HL-60/S4 (cell line): ENCODE measurements around the gene MAPK8IP2.
"Not testable (repeated sequence)": the region's sequence is repeated elsewhere in the genome, so short reads cannot be mapped to it uniquely, and the experiment has no call there.

Experiments
- in situ Hi-C: fragments of 300-500 bp; cut with MboI; formaldehyde crosslinking; loops from 2 replicates; pipeline ENCODE4 v1.14.3; 2022; ENCODE audit warnings: low sequenced_read_pairs

MAPK8IP2 gene

DNA sequence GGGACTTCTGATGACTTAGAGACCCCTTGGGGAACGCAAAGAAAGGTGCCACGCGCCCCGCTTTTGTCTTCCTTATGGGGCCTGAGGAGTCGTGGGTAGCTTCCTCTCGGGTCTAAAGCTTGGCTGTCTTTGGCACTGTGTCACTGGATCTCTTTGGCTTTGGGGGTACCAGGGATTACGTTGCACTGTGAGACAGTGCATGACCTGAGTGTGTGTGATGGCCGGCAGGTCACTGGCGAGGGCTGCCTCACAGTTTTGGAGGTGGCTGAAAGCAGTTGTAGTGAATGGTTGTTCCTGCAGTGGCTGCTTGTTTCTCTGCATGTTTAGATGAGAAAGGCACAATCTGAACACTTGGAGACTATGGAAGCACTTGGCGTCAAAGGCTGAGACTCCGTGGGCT lies 33.2 kb downstream of the MAPK8IP2 start:
- in situ Hi-C loops = no loop called here

DNA sequence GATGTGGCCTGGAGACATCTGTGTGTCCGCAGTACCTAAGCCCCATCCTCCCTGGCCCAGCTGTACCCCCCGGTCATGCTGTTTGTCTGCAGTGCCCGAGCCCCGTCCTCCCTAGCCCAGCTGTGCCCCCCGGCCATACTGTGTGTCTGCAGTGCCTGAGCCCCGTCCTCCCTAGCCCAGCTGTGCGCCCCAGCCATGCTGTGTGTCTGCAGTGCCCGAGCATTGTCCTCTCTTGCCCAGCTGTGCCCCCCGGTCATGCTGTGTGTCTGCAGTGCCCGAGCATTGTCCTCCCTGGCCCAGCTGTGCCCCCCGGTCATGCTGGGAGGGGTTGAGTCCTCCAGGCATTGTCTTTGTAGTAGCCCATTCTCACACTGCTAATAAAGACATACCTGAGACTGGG lies 35.0 kb downstream of the MAPK8IP2 start:
- in situ Hi-C loops = no loop called here

DNA sequence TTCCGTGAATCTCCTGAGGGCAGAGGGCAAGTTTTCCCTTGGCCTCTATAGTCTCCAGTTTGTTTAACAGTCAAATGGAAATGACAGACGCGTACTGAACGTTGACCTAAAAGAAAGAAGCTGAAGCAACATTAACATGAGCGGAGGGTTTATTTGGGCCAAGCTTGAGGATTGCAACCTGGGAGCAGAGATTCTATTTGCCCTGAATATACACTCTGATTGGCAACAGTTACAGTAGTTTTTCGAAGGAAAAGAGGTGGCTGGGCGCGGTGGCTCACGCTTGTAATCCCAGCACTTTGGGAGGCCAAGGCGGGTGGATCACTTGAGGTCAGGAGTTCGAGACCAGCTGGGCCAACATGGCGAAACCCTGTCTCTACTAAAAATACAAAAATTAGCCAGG lies 39.7 kb downstream of the MAPK8IP2 start:
- in situ Hi-C loops = not testable (repeated sequence)

DNA sequence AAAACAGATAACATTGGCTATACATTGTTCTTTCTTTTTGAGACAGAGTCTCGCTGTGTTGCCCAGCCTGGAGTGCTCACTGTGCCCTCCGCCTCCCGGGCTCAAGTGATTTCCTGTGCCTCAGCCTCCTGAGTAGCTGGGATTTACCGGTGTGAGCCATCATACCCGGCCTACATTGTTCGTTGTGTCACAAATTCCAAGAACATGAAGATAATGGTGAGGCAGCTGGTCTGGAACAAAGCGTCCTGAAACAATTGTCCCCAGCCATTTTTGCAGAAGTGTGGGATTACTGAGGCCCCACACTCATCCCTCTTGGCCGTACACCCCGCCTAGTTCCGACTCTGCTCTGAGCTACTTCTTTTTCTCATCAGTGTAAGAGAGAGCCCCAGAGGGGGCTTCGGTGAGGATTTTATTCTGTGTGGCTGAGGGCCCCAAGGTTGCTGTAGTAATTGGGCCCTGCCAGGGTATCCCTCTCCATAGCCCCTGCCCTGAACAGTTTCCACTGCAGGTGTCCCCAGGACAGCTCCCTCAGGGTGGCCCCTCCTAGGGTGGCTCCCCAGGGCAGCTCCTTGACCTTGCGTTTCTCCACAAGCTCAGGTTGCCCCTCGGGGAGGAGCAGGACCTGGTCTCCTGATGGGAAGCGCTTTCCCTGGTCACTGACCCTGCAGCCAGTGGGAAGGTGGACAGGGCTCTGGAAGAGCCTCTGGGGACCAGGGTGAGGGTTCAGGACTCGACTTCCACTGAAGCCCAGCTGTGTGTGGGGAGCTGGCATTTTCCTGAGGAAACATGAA lies 40.5 kb downstream of the MAPK8IP2 start:
- in situ Hi-C loops = no loop called here

DNA sequence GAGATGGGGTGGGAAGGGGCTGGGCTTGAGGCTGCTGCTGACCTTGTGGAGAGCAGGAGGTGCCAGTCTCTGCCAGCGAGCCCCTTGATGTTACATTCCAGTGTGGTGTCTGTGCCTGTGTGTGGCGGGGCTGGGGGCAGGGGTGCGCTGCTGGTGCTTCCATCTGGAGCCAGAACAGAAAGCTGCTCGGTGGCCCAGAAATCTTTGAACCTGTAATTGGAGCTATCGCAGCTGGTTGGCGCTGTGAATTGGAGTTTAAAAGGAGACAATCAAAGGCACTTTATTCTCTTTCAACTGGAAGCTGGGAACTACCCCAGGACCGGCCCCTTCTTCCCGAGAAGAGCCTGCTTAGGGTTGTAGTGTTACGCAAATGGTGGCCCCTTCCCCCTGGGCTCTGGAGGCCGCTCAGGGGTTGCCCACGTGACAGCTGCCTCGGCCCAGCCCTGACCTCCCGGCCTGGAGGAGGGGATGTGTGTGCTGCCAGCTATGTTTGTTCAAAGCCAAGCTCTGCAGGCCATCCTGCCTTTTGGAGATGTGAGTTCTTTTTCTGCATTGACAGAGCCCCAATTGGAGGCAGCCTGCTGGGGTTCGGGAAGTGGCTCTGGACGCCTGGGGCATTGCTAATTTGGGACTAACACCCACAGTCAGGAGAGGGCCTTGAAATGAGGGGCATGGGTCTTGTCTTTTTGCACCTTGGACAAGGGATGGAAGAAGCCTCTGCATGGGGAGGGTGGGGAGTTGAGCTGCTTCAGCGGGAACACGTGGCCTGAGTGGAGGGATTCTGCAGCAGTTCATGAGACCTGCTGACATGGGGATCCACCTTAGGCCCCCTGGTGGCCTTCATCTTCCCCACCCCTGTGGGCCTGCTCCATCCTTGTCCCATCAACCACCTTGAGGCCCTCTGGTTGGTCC lies 41.4 kb downstream of the MAPK8IP2 start:
- in situ Hi-C loops = no loop called here

DNA sequence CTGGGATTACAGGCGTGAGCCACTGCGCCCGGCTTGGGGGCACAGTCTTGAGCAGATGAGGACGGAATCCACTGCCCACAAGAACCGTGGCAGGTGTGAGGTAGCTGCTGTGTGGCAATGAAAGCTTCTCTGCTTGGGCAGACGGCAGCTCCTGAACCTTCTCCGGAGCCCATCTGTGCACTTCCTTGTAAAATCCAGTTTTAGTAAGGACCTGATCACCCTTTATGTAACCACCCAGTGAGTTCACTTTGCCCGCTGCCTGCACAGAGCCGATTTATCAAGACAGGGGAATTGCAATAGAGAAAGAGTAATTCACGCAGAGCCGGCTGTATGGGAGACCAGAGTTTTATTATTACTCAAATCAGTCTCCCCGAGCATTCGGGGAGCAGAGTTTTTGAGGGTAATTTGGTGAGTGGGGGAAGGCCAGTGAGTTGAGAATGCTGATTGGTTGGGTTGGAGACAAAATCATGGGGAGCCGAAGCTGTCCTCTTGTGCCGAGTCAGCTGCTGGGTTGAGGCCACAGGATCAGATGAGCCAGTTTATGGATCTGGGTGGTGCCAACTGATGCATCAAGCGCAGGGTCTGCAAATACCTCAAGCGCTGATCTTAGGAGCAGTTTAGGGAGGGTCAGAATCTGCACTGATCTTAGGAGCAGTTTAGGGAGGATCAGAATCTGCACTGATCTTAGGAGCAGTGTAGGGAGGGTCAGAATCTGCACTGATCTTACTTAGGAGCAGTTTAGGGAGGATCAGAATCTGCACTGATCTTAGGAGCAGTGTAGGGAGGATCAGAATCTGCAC lies 42.6 kb downstream of the MAPK8IP2 start:
- in situ Hi-C loops = not testable (repeated sequence)

DNA sequence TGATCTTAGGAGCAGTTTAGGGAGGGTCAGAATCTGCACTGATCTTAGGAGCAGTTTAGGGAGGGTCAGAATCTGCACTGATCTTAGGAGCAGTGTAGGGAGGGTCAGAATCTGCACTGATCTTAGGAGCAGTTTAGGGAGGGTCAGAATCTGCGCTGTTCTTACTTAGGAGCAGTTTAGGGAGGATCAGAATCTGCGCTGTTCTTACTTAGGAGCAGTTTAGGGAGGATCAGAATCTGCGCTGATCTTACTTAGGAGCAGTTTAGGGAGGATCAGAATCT lies 43.2 kb downstream of the MAPK8IP2 start:
- in situ Hi-C loops = not testable (repeated sequence)

DNA sequence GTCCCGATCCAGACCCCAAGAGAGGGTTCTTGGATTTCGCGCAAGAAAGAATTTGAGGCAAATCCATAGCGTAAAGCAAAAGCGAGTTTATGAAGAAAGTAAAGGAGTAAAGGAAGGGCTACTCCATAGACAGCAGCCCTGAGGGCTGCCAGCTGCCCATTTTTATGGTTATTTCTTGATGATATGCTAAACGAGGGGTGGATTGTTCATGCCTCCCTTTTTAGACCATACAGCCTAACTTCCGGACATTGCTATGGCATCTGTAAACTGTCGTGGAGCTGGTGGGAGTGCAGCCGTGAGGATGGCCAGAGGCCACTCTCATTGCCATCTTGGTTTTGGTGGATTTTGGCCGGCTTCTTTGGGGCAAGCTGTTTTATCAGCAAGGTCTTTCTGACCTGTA lies 52.7 kb downstream of the MAPK8IP2 start:
- in situ Hi-C loops = no loop called here

DNA sequence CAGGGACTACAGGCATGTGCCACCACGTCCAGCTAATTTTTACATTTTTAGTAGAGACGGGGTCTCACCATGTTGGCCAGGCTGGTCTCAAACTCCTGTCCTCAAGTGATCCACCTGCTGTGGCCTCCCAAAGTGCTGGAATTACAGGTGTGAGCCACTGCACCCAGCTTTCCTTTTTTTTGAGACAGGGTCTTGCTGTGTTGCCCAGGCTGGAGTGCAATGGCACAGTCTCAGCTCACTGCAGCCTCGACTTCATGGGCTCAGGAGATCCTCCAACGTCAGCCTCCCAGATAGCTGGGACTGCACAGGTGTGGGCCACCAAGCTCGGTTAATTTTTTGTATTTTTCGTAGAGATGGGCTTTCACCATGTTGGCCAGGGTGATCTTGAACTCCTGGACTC lies 54.1 kb downstream of the MAPK8IP2 start:
- in situ Hi-C loops = not testable (repeated sequence)

DNA sequence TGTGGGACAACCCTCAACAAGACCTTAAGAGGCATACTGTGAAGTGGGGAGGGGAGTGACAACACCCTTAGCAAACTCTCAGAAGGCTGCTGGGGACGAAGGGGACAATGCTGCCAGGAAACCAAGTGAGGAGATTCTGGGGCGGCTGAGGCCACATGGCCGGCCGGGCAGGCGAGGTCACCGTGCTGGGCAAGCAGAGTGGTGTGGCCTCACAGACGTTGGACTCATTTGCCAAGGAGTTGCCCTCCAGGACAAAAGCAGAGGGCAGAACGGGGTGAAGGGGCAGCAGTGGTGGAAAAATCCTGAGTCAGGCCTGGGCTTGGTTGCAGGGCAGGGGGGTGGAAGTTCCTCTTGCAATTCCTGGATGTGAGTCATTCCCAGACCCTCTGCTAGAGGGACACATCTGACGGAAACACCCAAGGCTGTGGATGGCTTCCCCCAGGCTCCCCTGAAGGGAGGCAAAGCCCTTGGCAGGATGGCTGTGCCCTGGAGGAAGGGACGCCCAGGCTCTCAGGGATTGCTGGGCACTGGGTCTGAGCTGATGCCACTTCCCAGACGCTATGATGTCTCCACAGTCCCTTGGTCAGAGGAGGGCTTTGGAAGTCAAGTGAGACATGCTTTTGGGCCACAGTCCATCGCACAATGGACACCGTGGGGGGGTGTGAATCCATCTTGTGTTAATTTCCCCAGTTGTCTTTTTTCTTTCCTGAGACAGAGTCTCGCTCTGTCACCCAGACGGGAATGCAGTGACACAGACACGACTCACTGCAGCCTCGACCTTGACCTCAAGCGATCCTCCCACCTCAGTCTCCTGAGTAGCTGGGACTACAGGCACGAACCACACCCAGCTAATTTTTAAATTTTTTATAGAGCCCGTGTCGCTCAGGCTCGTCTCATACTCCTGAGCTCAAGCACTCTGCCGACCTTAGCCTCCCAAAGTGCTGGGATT lies 55.8 kb downstream of the MAPK8IP2 start:
- in situ Hi-C loops = no loop called here

DNA sequence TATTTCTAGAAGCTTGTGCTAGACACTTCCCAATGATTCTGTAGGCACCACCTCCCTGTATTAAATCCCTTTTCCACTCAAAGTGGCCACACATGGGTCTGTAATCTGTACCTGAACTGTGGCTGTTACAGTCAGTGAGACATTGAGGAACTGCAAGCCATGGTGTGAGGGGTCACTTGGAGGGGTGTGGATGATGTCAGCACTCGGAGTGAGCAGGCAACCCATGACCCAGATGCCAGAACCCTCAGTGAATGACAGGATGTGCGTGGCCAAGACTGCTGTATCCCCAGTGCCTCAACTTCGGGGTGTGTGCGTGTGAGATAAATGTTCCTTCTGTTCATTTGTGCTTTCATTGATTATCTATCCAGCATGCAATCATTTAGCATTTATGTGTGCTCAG lies 57.3 kb downstream of the MAPK8IP2 start:
- in situ Hi-C loops = no loop called here

DNA sequence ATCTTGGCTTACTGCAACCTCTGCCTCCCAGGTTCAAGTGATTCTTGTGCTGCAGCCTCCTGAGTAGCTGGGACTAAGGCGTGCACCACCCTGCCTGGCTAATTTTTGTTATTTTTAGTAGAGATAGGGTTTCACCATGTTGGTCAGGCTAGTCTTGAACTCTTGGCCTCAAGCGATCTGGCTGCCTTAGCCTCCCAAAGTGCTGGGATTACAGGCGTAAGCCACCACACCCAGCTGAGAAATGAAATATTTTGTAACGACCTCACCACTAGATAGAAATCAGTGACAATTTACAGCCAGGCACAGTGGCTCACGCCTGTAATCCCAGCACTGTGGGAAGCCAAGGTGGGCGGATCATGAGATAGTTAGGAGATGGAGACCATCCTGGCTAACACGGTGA lies 59.1 kb downstream of the MAPK8IP2 start:
- in situ Hi-C loops = not testable (repeated sequence)

DNA sequence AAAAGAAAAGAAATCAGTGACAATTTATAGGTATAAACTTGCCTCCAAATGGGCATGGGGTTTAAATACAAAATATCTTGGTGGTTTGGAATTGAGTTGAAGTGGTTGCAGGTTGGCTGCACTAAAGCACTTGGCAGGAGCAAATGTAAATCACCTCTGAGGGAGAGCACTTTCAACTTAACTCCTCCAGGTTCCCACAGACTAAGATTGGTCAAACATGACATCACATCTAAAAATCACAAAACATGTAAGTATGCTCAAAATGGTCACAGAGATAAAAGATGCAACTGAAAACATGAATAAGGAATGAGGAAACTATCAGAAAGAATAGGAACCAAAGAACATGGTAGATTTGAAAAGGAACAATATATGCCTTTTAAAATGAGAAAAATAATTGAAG lies 59.7 kb downstream of the MAPK8IP2 start:
- in situ Hi-C loops = no loop called here
